CD1c-positive myeloid dendritic cell (primary cell): ENCODE measurements around the gene TMEM89.

Experiments used
- DNase-seq: peaks from one replicate; pipeline ENCODE4 v3.0.0-alpha.2; 2016; ENCODE audit errors: extremely low spot score

TMEM89 gene, protein sequence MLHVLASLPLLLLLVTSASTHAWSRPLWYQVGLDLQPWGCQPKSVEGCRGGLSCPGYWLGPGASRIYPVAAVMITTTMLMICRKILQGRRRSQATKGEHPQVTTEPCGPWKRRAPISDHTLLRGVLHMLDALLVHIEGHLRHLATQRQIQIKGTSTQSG

DNA sequence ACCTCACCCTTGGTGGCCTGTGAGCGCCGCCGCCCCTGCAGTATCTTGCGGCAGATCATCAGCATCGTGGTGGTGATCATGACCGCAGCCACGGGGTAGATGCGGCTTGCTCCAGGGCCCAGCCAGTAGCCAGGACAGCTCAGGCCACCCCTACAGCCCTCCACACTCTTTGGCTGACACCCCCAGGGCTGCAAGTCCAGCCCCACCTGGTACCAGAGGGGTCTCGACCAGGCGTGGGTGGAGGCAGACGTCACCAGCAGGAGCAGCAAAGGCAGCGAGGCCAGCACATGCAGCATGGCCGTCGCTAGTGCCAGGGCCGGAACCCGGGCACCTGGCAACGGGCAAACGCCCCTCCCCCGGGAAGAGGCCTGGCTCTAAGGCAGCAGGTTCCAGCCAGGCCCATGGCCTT is at the start of gene TMEM89:
Gene TMEM89, minus strand, starts transcription at position 309 of the 409 bp plus-strand sequence. Its CDS starts 13 bp downstream, at position 296.
- no peak for DNase-seq

DNA sequence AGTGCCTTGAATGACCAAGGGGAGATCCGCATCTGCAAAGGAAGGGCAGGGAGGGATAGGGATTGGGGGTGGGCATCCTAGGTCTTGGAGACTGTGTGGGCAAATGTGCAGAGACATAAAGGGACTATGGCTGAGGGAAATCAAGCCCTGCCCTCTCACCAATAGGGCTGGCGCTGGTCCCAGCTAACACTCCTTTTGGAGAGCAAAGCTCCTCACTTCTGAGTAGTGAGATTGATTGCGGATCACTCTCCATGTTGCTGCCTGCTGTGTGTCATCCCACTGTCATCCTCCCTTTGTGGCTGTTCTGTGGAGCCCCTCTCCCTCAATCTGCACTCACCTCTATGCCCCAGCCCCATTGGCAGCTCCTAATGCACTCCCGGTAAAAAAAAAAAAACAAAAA is 43.4 kb upstream of the TMEM89 start:
- no peak for DNase-seq

DNA sequence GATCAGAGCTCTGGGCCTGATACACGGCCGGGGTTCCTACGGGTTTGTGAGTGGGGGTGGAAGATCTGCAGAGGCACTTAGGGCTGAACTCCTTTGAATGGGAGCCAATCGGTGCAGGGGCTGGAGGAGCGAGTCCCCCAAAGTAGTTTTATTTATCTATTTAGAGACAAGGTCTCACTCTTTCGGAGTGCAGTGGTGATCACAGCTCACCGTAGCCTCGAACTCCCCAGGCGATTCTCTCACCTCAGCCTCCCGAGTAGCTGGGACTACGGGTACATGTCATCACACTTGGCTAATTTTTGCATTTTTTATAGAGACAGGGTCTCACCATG is 42.7 kb upstream of the TMEM89 start:
- DNase-seq: no peak

DNA sequence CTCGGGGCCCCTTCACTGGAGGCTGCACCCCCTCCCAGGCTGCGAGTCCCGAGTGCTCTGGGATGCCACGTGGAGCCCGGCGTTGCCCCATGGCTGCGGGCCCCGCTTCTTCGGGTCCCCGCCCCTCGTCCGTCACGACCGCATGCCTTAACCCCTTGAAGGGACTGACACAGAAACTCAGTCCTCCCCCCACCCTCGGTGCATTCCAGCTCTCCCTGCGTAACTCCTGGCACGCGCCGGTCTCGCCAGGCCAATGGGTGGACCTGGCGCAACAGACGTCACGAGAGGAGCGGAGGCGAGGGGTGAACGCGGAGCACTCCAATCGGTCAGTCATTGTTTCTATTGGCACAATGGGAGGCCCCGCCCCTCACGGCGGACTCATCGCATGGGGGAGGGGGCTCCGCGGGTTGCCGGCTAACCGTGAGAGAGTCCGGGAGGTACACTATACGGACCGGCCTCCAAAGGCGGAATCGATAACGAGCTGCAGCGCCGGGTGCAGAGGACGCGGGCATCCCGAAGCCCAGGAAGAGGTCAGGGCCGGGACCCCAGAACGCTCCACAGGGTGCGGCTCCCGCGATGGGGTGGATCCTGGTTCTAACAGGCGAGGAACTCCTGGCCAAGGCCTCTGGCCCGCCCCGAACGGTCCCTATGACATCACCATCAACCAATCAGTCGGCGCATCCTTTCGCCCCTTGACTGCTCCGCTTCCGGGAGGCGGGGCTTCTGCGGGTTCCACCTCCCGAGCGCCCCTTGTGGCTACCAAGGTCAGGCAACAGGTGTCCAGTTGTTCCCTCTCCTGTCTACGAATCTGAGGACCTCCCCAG is 42.1 kb upstream of the TMEM89 start:
- peak; percentile 96 for DNase-seq

DNA sequence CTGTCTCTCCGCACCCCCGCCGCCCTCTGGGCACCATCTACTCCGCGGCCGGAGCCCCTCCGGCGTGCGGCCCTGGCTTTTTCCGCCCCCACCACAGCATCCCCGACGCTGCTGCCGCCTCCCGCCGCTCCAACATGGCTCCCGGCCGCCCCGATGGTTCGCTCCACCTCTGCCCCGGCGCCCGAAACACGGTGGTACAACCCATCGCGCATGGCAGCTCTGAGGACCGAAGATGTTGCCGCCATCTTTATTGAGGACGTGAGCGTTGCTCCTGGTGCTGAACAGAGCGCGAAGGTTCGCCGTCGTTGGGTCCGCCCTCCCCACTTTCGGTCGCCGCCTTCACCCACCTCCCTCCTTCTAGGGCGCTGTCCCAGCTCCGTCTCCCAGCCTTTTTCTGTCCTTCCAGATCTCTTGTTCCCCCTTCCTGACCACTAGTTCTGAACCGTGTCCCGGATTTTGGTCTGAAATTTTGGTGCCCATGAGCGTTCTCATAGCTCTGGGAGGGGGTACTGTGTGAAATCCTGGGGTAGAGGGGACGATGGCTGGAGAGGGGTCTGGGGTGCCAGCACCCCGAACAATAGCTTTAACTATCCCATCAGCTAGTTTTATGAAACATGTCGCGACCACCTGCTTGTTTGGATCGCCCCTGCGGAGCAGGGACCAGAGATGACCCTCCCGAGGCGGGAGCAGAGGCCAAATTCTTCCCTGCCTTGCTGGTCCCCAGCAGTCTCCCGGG is 41.4 kb upstream of the TMEM89 start, which contains the start of gene CELSR3:
Gene CELSR3, minus strand, starts transcription at position 134 of the 736 bp plus-strand sequence. CDS start 252 bp downstream, outside the sequence.
- peak; percentile 70 for DNase-seq

DNA sequence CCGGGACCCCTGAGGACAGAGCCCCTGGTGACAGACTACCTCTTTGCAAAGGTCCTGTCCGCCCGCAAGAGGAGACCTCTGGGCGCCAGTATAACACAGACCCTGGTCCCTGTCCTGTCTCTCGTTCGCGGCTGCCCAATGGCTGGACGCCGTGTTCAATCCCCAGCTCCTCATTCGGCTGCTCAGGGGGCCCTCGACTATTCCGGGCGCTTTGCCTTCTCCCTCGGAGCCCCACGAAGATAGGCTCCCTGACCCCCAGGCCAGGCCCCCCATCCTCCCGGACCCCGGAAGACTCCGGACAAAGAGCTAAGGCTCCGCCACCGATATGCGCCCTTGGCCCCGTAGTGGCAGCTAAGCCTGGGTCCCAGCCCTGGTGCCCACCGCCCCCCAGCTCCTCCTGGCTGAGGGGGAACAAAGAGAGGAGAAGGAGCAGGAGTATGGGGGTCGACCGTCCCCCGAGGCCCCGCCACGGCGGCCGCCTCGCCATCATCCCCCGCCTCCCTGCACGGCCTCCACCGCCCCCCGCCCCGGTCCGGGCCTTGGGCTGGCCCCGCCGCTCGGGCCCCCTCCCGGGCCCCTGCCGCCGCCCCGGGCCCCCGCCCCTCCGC is 40.7 kb upstream of the TMEM89 start:
- no peak for DNase-seq

DNA sequence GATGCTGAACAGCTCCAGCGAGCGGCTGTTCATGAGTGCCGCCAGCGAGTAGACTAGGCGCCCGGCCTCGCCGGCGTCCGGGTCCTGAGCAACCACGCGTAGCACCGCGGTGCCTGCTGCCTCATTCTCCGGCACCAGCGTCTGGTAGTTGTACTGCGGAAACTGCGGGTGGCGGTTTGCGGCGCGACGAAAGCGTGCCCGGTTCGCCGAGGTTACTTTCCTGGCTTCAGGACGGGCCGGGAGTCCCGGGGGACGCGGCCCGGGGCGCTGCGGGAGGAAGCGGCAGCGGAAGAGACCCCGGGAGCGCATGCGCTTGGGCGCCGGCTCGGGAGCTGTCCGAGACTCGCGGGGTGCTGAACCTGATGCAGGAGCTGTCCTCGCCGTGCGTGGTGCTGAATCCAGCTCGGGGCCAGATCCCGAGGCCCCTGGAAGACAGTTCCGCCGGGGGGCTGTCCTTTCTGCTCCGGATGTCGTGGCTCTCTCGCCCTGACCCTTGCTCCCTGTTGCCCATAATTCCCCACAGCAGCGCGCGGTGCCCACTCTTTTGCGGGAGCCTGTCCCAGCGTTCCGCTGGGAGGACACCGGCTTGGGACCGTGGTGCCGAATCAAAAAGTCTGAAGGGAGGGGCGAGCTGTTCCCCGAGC is 40.1 kb upstream of the TMEM89 start:
- DNase-seq: peak; percentile 84

DNA sequence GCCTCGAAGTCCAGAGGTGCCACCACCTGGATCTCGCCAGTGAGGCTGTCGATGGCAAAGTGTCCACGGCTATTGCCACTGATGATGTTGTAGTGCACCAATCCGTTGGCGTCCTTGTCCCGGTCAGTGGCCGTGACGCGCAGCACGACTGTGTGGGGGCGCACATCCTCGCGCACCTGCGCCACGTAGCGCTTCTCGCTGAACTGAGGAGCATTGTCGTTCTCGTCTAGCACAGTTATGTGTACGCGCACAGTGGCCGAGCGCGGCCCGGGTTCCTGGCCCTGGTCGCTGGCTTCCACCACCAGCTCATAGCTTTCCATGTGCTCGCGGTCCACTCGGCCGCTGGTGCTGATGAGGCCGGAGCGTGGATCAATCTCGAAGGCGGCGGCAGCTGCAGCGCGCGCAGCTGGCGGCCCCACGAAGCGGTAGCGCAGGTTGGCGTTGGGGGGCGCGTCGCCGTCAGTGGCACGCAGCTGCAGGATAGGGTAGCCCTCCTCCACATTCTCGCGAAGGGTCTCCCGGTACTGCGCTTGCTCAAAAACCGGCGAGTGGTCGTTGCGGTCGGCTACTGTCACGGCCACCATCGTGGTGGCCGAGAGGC is 39.3 kb upstream of the TMEM89 start:
- DNase-seq: no peak

DNA sequence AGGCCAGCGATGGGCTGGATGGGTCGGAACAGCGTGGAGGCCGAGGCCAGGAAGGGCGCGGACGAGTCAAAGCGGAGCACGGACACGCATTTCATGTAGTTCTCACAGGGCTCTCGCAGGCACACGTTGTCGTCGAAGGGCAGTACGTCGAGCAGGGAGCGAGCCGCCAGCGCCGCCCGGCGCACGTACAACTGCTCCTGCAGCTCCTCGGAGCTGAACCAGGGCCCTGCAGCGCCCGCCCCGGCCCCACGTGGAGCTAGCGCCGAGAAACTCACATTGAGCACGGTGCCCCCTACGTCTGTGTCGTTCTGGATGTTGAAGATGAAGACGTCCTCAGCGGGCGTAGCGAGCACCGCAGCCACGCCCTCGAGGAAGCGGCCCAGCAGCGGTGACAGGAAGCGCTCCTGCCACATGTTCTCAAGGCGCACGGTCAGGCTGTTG is 35.3 kb upstream of the TMEM89 start:
- peak; percentile 35 for DNase-seq

DNA sequence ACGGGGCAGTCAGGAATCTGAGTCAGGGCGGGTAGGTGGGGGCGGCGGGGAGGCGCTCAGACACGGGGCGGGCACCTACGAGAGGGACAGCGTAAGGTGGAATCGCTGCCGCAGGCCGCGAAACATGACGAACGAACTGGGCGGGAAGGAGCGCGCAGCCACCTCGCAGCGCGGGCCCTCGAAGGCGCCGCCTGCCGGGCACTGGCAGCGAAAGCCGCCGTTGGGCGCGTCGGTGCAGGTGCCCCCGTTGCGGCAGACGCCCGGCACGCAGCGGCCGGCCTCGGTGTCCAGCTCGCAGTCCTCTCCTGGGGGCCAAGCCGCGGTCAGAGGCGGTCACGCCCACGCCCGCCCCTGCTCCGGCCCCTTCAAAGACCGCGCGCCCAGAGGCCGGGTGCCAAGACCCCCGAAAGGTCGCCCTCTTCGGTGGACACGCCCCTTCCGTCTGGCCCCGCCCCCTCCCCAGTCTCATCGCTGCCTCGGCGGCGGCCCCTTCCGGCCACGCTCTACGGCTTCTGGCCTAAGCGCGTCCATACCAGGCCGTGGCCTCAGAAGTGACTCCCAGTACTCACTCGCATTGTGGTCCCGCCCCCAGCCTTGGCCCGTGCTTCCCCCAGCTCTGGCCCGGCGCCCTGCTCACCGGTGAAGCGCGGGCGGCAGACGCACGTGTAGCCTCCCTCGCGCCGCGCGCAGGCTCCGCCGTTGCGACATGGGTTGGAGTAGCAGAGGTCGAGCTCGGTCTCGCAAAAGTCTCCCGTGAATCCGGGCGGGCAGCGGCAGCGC is 34.7 kb upstream of the TMEM89 start:
- peak; percentile 92 for DNase-seq

DNA sequence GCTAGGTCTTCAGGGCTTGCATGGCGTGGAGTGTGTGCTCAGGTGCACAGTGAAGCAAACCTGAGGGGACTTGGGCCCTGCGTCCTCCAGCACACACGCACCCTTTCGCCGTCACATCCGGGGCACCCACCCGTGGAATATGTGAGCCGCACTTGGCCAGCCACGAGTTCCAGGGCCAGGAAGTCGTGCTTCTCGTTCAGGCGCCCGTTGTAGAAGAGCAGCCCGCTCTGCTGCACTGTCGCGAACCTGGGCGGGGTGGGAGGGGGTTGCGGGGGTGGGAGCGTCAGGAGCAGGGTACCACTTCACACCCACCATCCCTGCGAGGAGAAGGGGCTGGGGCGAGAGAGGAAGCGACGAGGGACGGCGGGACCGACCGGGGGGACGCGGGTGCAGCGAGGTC is 34.0 kb upstream of the TMEM89 start:
- no peak for DNase-seq

DNA sequence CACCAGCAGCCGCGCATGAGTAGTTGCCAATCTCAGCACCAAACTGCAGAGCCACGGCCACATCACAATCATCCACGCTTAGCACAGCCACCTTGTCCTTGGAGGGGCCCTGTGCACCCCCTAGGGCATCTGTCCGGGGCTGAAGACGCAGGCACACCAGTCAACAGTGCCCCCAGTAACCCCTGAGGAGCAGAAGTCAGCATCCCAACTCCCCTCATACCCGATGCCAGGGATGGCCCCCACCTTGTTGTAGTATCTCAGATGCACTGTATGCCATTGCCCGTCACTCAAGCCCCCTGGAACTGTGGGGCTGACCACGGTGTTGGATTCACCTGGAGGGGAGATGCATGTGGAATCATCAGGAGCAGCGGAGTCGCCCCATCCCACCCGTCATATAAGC is 33.5 kb upstream of the TMEM89 start:
- no peak for DNase-seq

DNA sequence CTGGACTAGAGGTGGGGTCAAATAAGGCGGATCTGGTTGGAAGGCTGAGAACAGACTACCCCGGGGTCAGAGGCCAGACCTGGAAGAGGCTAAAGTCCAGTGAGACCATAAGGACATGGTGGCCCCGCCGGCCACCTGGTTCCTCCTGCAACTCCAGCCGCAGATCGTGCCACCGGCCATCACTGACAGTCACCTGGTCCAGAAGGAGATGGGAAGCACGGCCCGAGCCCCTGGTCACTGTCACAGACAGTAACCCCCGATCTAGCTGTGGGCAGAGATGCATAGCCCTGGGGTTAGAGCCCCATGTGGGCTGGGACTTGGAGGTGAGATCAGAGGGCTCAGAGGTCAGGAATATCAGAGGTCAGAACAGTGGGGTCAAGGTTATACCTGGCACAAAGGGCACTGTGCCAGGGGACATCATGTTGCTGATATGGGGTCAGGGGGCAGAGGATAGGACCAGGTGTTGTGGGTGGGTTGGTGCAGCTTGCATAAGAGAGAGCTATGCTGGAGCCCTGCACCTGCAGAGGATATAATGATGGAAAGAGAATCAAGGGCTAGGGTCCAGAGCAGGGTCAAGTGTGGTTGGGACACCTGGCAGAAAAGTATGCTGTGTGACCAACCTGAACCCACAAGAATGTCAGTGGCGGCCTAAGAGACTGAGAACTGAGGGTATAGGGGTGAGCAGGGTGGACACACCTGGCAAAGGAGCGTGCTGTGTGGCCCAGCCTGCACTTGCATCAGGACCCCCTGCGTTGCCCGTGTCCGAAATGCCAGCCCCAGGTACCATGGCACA is 31.6 kb upstream of the TMEM89 start:
- no peak for DNase-seq

DNA sequence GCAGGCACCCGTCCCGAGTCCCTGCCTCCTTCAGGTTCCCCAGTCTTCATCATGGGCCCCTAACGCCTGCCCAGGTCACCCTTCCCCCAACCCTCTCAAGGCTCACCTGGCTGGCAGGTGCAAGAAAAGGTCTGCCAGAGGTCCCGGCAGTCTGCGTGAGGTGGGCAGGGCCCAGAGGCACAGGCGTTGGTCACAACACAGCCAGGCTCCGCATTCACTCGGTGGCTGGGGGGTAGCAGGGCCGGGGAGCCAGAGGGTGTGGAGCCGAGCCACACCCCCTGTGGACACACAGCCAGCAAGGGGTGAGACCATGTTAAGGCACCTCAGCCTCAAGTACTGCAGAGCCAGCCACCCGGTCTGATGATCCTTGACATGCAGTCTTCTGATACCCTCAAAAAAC is 30.2 kb upstream of the TMEM89 start:
- DNase-seq: no peak

DNA sequence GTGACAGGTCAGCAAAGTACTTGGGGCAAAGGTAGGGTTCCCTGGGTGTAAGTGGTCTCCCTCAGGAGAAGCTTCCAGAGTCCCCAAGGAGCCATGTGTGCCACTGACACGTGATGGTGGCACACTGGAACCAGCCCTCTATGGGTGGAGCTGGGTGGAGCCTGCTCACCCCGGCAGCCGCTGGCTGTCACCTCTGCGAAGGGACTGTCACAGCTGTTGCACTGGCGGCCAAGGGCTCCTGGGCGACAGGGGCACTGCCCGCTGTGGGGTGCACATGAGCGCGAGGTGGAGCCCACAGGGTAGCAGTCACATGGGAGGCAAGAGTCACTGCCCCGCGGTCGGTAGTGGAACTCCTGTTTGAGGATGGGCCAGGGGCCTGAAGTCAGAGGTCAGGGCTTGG is 29.2 kb upstream of the TMEM89 start:
- DNase-seq: no peak

DNA sequence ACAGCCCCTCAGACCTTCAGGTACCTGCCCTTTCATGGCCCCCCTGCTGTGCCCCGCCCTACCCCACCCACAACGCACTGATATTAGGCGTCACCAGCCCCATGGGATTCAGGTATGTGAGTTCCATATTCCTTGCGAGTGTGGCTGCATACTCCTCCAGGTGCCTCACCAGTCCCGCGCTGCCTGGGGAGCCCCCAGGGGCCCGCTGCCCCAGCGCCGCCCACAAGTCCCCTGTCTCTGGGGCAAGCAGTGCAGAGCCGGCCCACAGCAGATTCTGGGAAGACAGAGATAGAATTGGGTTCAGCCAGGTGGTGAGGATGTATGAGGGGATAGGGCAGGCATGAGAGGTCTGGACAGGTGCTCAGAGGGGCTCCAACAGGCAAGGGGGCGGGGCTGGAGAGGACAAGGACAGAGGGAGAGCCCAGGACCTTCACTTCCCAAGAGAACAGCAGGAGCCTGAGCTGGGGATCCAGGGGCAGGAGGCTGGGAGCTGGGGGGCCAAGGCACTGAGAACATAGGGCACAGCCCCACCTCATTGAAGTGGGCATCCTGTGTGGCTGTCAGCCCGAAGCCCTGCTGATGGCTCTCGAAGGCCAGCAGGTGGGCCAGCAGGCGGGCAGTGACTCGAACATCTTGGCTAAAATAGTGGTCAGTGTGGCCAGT is 26.8 kb upstream of the TMEM89 start:
- no peak for DNase-seq

DNA sequence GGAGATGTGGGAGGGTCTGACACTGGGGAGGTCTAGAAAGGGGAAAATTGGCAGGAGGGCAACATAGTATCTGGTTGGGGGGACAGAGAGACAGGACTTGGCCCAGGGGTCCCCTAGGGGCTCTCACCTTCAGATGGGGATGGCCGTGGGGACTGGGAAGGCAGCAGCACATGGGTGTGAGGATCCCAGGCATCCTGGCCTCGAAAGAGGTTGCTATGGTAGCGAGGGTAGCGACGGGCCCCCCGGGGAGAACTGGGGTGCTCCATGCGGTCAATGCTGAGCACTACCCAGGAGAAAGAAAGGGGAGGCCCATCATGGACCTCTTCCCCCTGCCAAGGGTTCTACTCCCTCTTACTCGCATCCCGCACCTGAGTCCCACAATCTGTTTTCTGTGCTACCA is 26.1 kb upstream of the TMEM89 start:
- DNase-seq: no peak

DNA sequence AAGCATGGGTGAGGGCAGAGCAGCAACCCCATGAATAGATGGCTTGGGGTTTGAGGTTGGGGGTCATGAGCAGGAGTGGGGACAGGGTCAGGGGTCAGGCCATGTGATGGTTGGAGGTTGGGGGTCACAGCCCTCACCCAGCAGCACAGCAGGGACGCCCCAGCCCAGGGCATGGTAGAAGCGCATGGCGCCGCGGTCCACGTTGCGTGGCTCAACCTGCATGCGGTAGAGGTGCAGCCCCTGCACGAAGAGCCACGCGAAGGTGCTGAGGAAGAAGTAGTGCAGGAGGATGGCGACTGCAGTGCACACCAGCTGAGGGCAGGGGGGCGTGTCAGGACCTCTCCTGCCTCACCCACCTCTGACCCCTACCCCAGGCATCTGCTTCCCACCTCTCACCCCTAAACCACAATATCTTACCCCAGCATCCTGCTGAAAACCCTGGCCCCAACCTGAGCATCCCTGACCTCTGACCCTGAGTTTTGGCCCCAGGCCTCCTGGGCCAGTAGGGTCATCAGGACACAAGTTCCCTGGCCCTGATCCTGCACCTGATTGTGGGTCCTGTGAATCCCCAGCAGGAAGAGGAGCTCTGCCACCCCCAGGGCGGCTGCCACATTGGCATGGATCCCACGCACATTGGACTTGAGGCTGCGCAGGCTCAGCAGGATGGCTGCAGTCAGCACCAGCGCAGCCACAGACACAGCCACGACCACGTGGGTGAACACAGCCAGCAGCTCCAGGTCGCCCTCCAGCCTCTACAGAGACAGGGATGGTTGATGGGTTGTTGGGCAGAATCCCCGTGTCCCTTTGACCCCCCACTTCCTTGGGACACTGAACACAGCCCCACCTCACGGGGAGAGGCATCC is 23.6 kb upstream of the TMEM89 start:
- no peak for DNase-seq
